NCI-H446 treated with DMSO at 0.1 percent for 48 hours (cell line): ENCODE measurements around the gene ACSS2.
A peak's percentile ranks its signal among the peaks of the same experiment; 100 is the strongest.
"Not testable (repeated sequence)": the region's sequence is repeated elsewhere in the genome, so short reads cannot be mapped to it uniquely, and the experiment has no call there.

Experiments used
- DNase-seq: peaks from one replicate; lab custom pipeline; 2025; lab: John Stamatoyannopoulos, UW

Gene ACSS2

GRCh38 chr20:34874094-34874654 lies 2.2 kb upstream of the ACSS2 start:
- DNase-seq = peak; percentile 76

DNA sequence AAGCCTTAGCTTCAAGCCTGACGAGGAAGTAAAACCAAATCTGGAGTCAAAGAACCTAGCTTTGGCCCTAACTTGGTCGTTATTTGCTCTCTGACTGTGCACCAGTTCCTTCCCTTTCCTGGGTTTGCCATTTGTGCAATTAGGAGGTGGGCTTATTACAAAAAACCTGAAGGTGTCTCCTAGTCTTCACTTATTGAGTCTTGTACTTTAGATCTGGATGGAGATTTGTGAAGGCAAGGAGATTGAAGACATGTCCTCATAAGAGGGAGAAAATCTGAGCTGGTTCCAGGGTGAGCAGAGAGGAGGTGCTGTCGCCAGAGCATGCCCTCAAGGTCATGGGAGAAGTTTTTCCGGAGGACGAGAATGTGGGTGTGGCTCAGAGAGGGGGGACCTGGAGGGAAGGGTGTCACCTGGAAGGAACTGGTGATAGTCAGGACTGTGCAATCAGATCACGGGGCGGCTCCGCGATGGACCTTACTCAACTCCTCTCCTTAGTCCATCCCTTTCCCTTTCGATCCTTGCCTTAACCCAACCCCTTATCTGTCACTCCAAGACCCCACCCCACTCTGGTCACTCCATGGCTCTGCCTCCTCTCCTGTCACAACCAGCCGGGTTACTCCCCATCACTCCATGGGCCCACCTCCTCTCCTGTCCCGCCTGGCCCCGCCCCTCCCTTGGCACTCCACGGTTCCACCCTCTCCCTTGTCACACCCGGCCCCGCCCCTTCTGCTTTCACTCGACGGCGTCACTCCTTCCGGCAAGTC lies 588 bp upstream of the ACSS2 start:
- DNase-seq = peak; percentile 96

- no peak for DNase-seq
Observed at GRCh38 chr20:34880215-34880850, 3.9 kb downstream of the ACSS2 start.

DNA sequence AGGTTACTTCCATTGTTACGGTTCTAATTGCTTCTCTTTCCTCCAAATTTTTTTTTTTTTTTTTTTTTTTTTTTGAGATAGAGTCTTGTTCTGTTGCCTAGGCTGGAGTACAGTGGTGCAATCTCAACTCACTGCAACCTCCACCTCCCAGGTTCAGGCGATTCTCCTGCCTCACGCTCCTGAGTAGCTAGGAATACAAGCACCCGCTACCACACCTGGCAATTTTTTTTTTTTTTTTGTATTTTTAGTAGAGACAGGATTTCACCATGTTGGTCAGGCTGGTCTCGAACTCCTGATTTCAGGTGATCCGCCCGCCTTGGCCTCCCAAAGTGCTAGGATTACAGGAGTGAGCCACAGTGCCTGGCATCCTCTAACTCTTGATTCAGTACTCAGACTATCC lies 4.6 kb downstream of the ACSS2 start:
- DNase-seq = not testable (repeated sequence)

DNA sequence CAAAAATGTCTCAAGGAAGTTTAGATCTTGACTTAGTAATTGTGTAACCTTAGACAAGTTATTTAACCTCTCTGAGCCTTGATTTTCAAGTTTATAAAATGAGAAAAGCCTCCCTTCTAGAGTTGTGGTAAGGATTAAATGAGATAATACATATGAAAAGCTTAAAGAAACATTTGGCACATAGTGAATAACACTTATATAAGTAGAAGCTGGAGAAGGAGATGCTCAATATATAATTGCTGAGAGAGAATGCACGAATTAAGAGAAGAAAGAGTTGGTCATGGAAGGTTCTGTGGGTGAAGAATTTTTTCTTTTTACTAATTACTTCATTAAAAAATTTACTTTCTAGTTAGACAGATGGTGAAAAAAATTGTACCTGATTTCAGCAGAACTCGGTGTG lies 5.3 kb downstream of the ACSS2 start:
- DNase-seq = no peak

- DNase-seq = no peak
Observed at GRCh38 chr20:34883087-34883688, 6.8 kb downstream of the ACSS2 start.

DNA sequence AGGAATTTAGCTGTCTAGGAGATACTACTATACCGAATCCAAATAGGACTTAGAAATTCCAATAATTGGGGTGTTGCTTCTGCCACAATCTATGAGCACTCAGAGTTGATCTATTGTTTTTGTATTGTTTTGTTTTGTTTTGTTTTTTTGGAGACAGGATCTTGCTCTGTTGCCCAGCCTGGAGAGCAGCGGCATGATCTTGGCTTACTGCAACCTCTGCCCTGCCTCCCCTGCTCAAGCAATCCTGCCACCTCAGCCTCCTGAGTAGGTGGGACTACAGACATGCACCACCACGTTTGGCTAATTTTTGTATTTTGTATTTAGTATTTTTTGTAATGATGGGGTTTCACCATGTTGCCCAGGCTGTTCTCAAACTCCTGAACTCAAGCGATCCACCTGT lies 7.4 kb downstream of the ACSS2 start:
- no peak for DNase-seq

GRCh38 chr20:34884260-34884659 lies 7.8 kb downstream of the ACSS2 start:
- no peak for DNase-seq

GRCh38 chr20:34886122-34886521 lies 9.7 kb downstream of the ACSS2 start:
- no peak for DNase-seq

DNA sequence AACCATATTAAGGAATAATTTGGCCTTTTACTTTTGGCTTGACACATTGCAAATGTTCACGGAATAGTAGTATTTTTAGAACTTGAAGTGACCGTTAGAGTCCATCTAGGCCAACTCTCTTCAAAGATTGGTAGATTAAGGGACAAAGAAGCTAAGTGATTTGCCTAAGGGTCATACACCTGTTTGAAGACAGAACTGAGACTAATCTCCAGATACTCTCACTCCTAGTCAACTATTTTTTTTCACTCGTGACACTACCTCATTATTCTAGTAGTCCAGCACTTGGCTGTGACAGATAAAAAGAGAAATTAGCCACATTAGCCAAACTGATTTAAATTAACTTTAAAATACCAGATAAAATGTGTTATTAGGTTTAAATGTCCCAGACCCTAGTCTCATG lies 10.6 kb downstream of the ACSS2 start:
- DNase-seq = no peak

DNA sequence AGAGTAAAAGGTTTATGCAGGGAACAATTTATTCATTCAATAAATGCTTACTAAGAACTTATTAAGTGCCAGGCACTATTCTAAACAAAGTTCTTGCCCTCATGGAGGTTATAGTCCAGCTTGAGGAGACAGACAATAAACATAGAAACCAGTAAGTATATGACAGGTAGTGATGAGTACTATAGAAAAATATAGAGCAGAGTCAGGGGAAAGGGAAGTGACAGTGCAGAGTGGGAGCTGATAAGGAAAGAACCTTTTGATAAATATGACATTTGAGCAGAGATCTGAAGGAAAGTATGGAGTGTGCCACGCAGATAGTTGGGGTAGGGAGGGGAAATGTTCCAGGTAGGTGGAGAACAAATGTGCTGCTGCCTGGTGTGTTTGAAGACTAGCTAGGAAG lies 12.1 kb downstream of the ACSS2 start:
- no peak for DNase-seq

DNA sequence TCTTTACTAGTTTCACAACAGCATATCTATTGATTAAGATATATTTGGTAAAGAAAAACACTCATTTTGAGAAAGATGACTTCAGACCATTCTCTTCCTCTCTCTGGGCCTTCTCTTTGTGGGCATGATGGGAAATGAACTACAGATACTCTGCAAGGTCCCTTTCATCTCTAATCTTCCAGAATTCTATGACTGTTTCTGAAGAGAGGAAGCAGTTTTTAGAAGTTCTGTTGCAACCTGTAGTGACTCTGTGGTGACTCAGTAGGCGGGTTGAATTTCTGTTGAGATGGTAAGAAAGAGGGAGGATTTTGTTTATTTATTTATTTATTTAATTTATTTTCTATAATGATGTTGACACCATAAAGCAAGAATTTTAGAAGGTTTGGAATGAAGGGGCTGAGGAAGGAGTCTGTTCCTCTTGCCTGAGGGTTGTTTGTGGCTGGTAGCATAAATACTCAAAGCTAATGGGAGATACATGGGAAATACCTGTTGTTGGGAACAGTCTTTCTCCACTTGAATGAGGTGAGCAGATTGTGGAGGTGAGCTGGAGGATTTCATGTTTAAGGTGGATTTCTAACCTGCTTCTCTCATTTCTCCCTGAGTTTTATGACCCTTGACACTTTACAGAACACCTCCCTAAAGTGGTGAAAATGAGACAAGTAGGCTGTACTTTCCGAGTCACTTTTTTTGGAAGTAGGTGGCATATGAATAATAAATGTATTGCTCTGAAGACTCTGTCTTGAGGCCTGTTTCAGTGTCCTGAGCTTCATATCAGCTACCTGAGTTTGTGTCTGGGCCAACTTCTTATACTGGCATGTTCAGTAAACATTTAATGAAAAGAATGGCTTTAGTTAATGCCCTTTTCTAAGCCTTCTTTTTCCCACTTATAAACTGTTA lies 15.0 kb downstream of the ACSS2 start:
- DNase-seq = no peak

- no peak for DNase-seq
Observed at GRCh38 chr20:34892671-34893070, 16.3 kb downstream of the ACSS2 start.

GRCh38 chr20:34894723-34895122 lies 18.3 kb downstream of the ACSS2 start:
- DNase-seq = no peak

GRCh38 chr20:34895465-34895864 lies 19.1 kb downstream of the ACSS2 start:
- no peak for DNase-seq

DNA sequence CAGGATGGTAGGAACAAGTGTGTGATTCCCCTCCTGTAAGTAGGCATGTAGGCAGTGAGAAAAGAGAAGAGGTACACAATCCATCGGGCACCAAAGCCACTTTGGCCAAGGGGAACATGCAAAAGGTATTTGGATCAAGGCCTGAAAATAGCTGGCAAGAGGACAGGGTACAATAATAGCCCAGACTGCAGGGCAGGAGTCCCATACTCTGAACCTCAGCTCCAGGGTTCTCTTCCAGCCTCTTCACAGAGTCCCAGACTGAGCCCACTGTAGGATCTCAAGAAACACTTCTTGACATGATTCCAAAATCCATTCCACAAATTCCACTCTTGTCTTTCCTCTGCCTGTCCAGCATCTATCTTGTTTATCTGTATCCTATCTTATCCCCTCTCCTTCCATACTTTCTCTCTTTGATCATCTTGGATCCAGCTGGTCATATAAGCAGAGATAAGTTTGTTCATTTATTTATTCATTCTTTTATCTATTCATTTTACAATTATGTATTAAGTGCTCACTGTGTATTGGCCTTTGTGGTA lies 19.7 kb downstream of the ACSS2 start:
- peak; percentile 13 for DNase-seq

- DNase-seq = not testable (repeated sequence)
Observed at GRCh38 chr20:34898129-34898528, 21.7 kb downstream of the ACSS2 start.

DNA sequence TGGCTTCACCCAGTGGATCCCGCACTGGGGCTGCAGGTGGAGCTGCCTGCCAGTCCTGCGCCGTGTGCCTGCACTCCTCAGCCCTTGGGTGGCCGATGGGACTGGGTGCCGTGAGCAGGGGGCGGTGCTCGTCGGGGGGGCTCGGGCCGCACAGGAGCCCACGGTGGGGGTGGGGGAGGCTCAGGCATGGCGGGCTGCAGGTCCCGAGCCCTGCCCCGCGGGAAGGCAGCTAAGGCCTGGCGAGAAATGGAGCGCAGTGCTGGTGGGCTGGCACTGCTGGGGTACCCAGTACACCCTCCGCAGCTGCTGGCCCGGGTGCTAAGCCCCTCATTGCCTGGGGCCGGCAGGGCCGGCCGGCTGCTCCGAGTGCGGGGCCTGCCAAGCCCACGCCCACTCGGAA lies 22.3 kb downstream of the ACSS2 start:
- DNase-seq = not testable (repeated sequence)

DNA sequence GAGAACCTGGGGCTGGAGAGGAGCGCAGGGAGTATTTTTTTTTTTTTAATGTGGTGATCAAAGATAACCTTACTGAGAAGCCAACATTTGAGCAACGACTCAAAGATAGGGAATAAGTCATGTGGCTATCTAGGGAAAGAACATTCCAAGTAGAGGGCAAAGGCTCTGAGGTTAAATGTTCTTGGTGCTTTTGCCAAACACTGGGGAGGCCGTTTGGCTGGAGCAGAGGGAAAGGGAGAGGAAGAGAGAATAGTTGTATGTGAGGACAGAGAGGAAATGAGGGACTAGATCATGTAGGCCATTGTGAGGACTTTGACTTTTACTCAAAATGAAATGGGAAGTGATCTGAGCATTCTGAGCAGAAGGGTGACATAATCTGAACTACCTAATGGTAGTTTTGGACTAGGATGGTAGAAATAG lies 27.8 kb downstream of the ACSS2 start:
- no peak for DNase-seq

GRCh38 chr20:34907616-34908469 lies 31.4 kb downstream of the ACSS2 start:
- DNase-seq = peak; percentile 66

- DNase-seq = no peak
Observed at GRCh38 chr20:34915131-34915530, 38.7 kb downstream of the ACSS2 start.
